HG03442 (cell line): ENCODE results near the gene FEM1B.

Source experiments
- ATAC-seq: cut with Tn5 transposase; IDR thresholded peaks from one replicate; pipeline ENCODE4 v1.9.1; 2021; ENCODE audit warnings: mild to moderate bottlenecking, moderate library complexity; ENCODE audit not compliant: unreplicated experiment

FEM1B gene

GRCh38 chr15:68258692-68259091 lies 18.9 kb upstream of the FEM1B start:
- ATAC-seq: no peak

GRCh38 chr15:68259883-68260282 lies 17.7 kb upstream of the FEM1B start:
- no peak for ATAC-seq

- ATAC-seq: no peak
Measured at GRCh38 chr15:68261241-68261640, 16.3 kb upstream of the FEM1B start.

- no peak for ATAC-seq
Measured at GRCh38 chr15:68261980-68262379, 15.6 kb upstream of the FEM1B start.

GRCh38 chr15:68262514-68263356 lies 14.8 kb upstream of the FEM1B start:
- ATAC-seq: no peak

GRCh38 chr15:68264282-68264681 lies 13.3 kb upstream of the FEM1B start:
- no peak for ATAC-seq

- ATAC-seq: no peak
Measured at GRCh38 chr15:68265081-68265480, 12.5 kb upstream of the FEM1B start.

- ATAC-seq: no peak
Measured at GRCh38 chr15:68265674-68266073, 11.9 kb upstream of the FEM1B start.

- no peak for ATAC-seq
Measured at GRCh38 chr15:68268405-68268804, 9.1 kb upstream of the FEM1B start.

- ATAC-seq: no peak
Measured at GRCh38 chr15:68271854-68272471, 5.6 kb upstream of the FEM1B start.

GRCh38 chr15:68272721-68273271 lies 4.7 kb upstream of the FEM1B start:
- ATAC-seq: no peak

GRCh38 chr15:68274201-68274848 lies 3.2 kb upstream of the FEM1B start:
- no peak for ATAC-seq

GRCh38 chr15:68275165-68275746 lies 2.3 kb upstream of the FEM1B start:
- ATAC-seq: no peak

- ATAC-seq: no peak
Measured at GRCh38 chr15:68276668-68277067, 877 bp upstream of the FEM1B start.

GRCh38 chr15:68277131-68277602 lies 378 bp upstream of the FEM1B start:
- ATAC-seq: no peak

GRCh38 chr15:68278345-68278594 lies 725 bp downstream of the FEM1B start:
- ATAC-seq: no peak

GRCh38 chr15:68278595-68279405 lies 1.3 kb downstream of the FEM1B start:
- no peak for ATAC-seq

- ATAC-seq: no peak
Measured at GRCh38 chr15:68279779-68280753, 2.5 kb downstream of the FEM1B start.

- ATAC-seq: no peak
Measured at GRCh38 chr15:68281008-68281407, 3.5 kb downstream of the FEM1B start.
